WTC11 (cell line): Measurements from ENCODE around the gene ZNF660.

ENCODE experiments used
- CTCF ChIP-seq: fragments of 200-600 bp; IDR thresholded peaks from 2 replicates; pipeline ENCODE4 v1.8.0; 2022; ENCODE audit warnings: antibody characterized with exemption
- MAX ChIP-seq: sonication (generic); formaldehyde crosslinking; IDR thresholded peaks from 2 replicates; pipeline ENCODE4 v1.8.0; 2022; ENCODE audit warnings: mild to moderate bottlenecking, missing genetic modification reagents
- ZNF263 ChIP-seq: sonication (generic); formaldehyde crosslinking; IDR thresholded peaks from 2 replicates; pipeline ENCODE4 v1.8.1; 2022; ENCODE audit warnings: low read depth, mild to moderate bottlenecking, moderate library complexity, missing genetic modification reagents

DNA sequence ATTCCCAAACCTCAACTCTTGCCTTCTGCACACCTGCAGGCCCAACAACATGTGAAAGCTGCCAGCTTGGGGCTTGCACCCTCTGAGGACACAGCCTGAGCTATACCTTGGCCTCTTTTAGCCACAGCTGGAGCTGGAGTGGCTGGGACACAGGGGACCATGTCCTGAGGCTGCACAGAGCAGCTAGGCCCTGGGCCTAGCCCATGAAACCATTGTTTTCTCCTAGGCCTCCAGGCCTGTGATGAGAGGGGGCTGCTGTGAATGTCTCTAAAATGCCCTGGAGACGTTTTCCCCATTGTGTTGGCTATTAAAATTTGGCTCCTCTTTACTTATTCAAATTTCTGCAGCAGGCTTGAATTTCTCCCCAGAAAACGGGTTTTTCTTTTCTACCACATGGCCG lies 22.6 kb upstream of the ZNF660 start:
- TF ChIP-seq CTCF (no peak), MAX (CRISPR knock-in tag) (no peak), ZNF263 (CRISPR knock-in tag) (no peak)
